IMR-90 (cell line): Measurements from ENCODE around the gene CALU. TPM values are rescaled to one million over a fixed set of nuclear protein-coding genes. Genes with fewer than 3 reads are reported as not detected.

Experiments used
- ATAC-seq: fragments of 200-7000 bp; cut with Tn5 transposase; 2 replicates; pipeline ENCODE4 v1.9.1; 2020; ENCODE audit warnings: low read depth, mild to moderate bottlenecking, moderate library complexity
- BruUV-seq: library from RNA; stranded (reverse); fragments of 400-500 nt; replicated peaks from 2 replicates; lab custom pipeline; 2021; lab: Mats Ljungman, UMichigan
- CTCF ChIA-PET: fragments of 300-600 bp; formaldehyde crosslinking; extraction: SDS; loops from one replicate; lab custom pipeline; 2021; ENCODE audit warnings: antibody characterized with exemption; lab: Yijun Ruan, JAX
- POLR2A ChIA-PET: fragments of 300-600 bp; sonication (Branson Sonifier 250); formaldehyde crosslinking; loops from one replicate; lab custom pipeline; 2022; ENCODE audit warnings: antibody characterized with exemption; ENCODE audit not compliant: unreplicated experiment; lab: Charles Lee
- DNase-seq: peaks from one replicate; pipeline ENCODE4 v3.0.0; 2013
- H2AFZ ChIP-seq: replicated peaks from 2 replicates; pipeline ENCODE3; 2013; ENCODE audit warnings: low read length, mild to moderate bottlenecking; ENCODE audit not compliant: poor library complexity
- H2AK5ac ChIP-seq: 2 replicates; pipeline ENCODE4 v1.6.1; 2013; ENCODE audit warnings: low read depth, low read length, inconsistent platforms
- H2AK9ac ChIP-seq: replicated peaks from 2 replicates; pipeline ENCODE3; 2013; ENCODE audit warnings: mild to moderate bottlenecking, low read depth, low read length, moderate library complexity; ENCODE audit not compliant: poor library complexity
- H2BK120ac ChIP-seq: 2 replicates; pipeline ENCODE4 v1.6.1; 2013; ENCODE audit warnings: low read depth, low read length, inconsistent platforms
- H2BK15ac ChIP-seq: 3 replicates; pipeline ENCODE4 v1.6.1; 2013; ENCODE audit warnings: low read depth, low read length, inconsistent platforms
- H2BK20ac ChIP-seq: 2 replicates; pipeline ENCODE4 v1.6.1; 2013; ENCODE audit warnings: low read depth, mild to moderate bottlenecking, inconsistent platforms, low read length, moderate library complexity
- H2BK5ac ChIP-seq: 2 replicates; pipeline ENCODE4 v1.6.1; 2013; ENCODE audit warnings: mild to moderate bottlenecking, low read depth, low read length, inconsistent platforms; ENCODE audit not compliant: poor library complexity, severe bottlenecking
- H3K14ac ChIP-seq: replicated peaks from 2 replicates; pipeline ENCODE4 v1.6.1; 2013; ENCODE audit warnings: low read depth, low read length, inconsistent platforms
- H3K18ac ChIP-seq: 2 replicates; pipeline ENCODE4 v1.6.1; 2013; ENCODE audit warnings: low read depth, low read length, control low read depth
- H3K23ac ChIP-seq: 2 replicates; pipeline ENCODE4 v1.6.1; 2013; ENCODE audit warnings: low read depth, low read length, inconsistent platforms
- H3K27ac ChIP-seq: 2 replicates; pipeline ENCODE4 v1.5.1; 2013; ENCODE audit warnings: mild to moderate bottlenecking, control low read depth, low read length; ENCODE audit not compliant: insufficient read depth
- H3K27me3 ChIP-seq: 2 replicates; pipeline ENCODE4 v1.6.1; 2013; ENCODE audit warnings: low read length; ENCODE audit not compliant: control insufficient read depth, insufficient read depth
- H3K36me3 ChIP-seq: 2 replicates; pipeline ENCODE4 v1.6.1; 2013; ENCODE audit warnings: low read length, mixed read lengths; ENCODE audit not compliant: control insufficient read depth, insufficient read depth
- H3K4ac ChIP-seq: 2 replicates; pipeline ENCODE4 v1.6.1; 2013; ENCODE audit warnings: low read depth, low read length, inconsistent platforms
- H3K4me1 ChIP-seq: 2 replicates; pipeline ENCODE4 v1.6.1; 2013; ENCODE audit warnings: low read length, mixed read lengths; ENCODE audit not compliant: control insufficient read depth, insufficient read depth
- H3K4me2 ChIP-seq: 2 replicates; pipeline ENCODE4 v1.6.1; 2013; ENCODE audit warnings: low read depth, mild to moderate bottlenecking, control low read depth, low read length, moderate library complexity
- H3K4me3 ChIP-seq: 2 replicates; pipeline ENCODE4 v1.5.1; 2013; ENCODE audit warnings: low read depth, mild to moderate bottlenecking, control low read depth, low read length, moderate library complexity; ENCODE audit not compliant: insufficient read depth
- H3K56ac ChIP-seq: 2 replicates; pipeline ENCODE4 v1.6.1; 2013; ENCODE audit warnings: low read length, inconsistent platforms; ENCODE audit not compliant: insufficient read depth; ENCODE audit errors: extremely low read depth
- H3K79me1 ChIP-seq, 2 experiments: 2 replicates each; pipeline ENCODE4 v1.6.1; 2013; ENCODE audit warnings: low read length in 2 of 2, inconsistent platforms in 1 of 2, low read depth in 1 of 2
- H3K9ac ChIP-seq: 2 replicates; pipeline ENCODE4 v1.6.1; 2013; ENCODE audit warnings: low read depth, low read length, control low read depth
- H3K9me1 ChIP-seq: 2 replicates; pipeline ENCODE4 v1.6.1; 2013; ENCODE audit warnings: low read length, inconsistent platforms; ENCODE audit not compliant: insufficient read depth
- H3K9me3 ChIP-seq: 2 replicates; pipeline ENCODE4 v1.6.1; 2013; ENCODE audit warnings: low read length; ENCODE audit not compliant: control insufficient read depth, insufficient read depth
- H4K20me1 ChIP-seq: 2 replicates; pipeline ENCODE4 v1.6.1; 2013; ENCODE audit warnings: low read length, inconsistent platforms; ENCODE audit not compliant: insufficient read depth
- H4K5ac ChIP-seq: 2 replicates; pipeline ENCODE4 v1.6.1; 2013; ENCODE audit warnings: mild to moderate bottlenecking, low read depth, low read length, control low read depth
- H4K8ac ChIP-seq, 2 experiments: 2 replicates each; pipeline ENCODE4 v1.6.1; 2013; ENCODE audit warnings: low read depth in 2 of 2, low read length in 2 of 2, control low read depth in 1 of 2, inconsistent platforms in 1 of 2
- H4K91ac ChIP-seq: 2 replicates; pipeline ENCODE4 v1.6.1; 2013; ENCODE audit warnings: low read depth, low read length, inconsistent platforms; ENCODE audit not compliant: insufficient read depth
- BHLHE40 ChIP-seq: fragments of 150-350 bp; IDR thresholded peaks from 2 replicates; pipeline ENCODE4 v1.6.1; 2016; ENCODE audit warnings: mild to moderate bottlenecking, low read depth, low read length
- CEBPB ChIP-seq: IDR thresholded peaks from 2 replicates; pipeline ENCODE4 v1.6.1; 2012; ENCODE audit warnings: low read depth, low read length, improper control_type of control experiment
- CHD1 ChIP-seq: IDR thresholded peaks from 2 replicates; pipeline ENCODE4 v1.6.1; 2012; ENCODE audit warnings: low read depth, low read length, improper control_type of control experiment
- FOS ChIP-seq: fragments of 150-350 bp; IDR thresholded peaks from 2 replicates; pipeline ENCODE4 v1.6.1; 2016; ENCODE audit warnings: low read depth, low read length
- MAFK ChIP-seq: IDR thresholded peaks from 2 replicates; pipeline ENCODE4 v1.6.1; 2012; ENCODE audit warnings: low read depth, low read length, improper control_type of control experiment
- MAZ ChIP-seq: IDR thresholded peaks from 2 replicates; pipeline ENCODE4 v1.6.1; 2012; ENCODE audit warnings: low read depth, mild to moderate bottlenecking, low read length, improper control_type of control experiment, moderate library complexity, borderline replicate concordance
- MXI1 ChIP-seq: IDR thresholded peaks from 2 replicates; pipeline ENCODE4 v1.6.1; 2012; ENCODE audit warnings: low read depth, mild to moderate bottlenecking, low read length, moderate library complexity, borderline replicate concordance
- NFE2L2 ChIP-seq: fragments of 150-350 bp; IDR thresholded peaks from 2 replicates; pipeline ENCODE4 v1.6.1; 2016; ENCODE audit warnings: low read depth, mild to moderate bottlenecking, low read length
- POLR2A ChIP-seq: IDR thresholded peaks from 2 replicates; pipeline ENCODE4 v1.6.1; 2012; ENCODE audit warnings: mild to moderate bottlenecking, low read depth, low read length
- RAD21 ChIP-seq: IDR thresholded peaks from 2 replicates; pipeline ENCODE4 v1.6.1; 2012; ENCODE audit warnings: low read length, improper control_type of control experiment
- RFX5 ChIP-seq: IDR thresholded peaks from 2 replicates; pipeline ENCODE4 v1.8.0; 2012; ENCODE audit warnings: low read depth, mild to moderate bottlenecking, low read length, moderate library complexity
- SMC3 ChIP-seq: fragments of 150-350 bp; IDR thresholded peaks from 2 replicates; pipeline ENCODE4 v1.6.1; 2016; ENCODE audit warnings: low read depth, mild to moderate bottlenecking, antibody characterized with exemption, low read length, moderate library complexity
- WGBS, 2 experiments: methylation state at CpG; one replicate each; pipeline versions ENCODE4 v1.1.5 to v1.1.7; 2013; ENCODE audit warnings: missing lambda C conversion rate in 2 of 2; ENCODE audit not compliant: insufficient read length in 1 of 2; ENCODE audit errors: extremely low coverage in 2 of 2; 5-methylcytosine and 5-hydroxymethylcytosine counted together
- dilution Hi-C: fragments of 300-500 bp; cut with HindIII; formaldehyde crosslinking; loops from one replicate; pipeline ENCODE4 v1.14.3; 2018; ENCODE audit warnings: low sequenced_read_pairs; ENCODE audit not compliant: unreplicated experiment
- in situ Hi-C: fragments of 300-500 bp; cut with MboI; formaldehyde crosslinking; loops from 3 replicates; pipeline ENCODE4 v1.14.3; 2019; ENCODE audit warnings: low sequenced_read_pairs, inconsistent platforms, mixed read lengths
- intact Hi-C: fragments of 100-400 bp; cut with micrococcal nuclease; formaldehyde crosslinking; loops from 2 replicates; pipeline ENCODE4 v1.10.0; 2022
- polyA plus RNA-seq, 3 experiments: library from polyadenylated mRNA; depleted of rRNA; stranded (reverse); fragments of >200 nt; gene quantifications; 2 replicates each; pipeline ENCODE4 v1.2.3, GENCODE V29; 2012; ENCODE audit warnings: low replicate concordance in 1 of 3
- total RNA-seq: library from RNA; depleted of rRNA; stranded (reverse); fragments of >200 nt; gene quantifications from 2 replicates; pipeline ENCODE4 v1.2.3, GENCODE V29; 2012
- TF ChIP-seq, protein P1 (sequence below): fragments of 150-350 bp; IDR thresholded peaks from 2 replicates; pipeline ENCODE4 v1.6.1; 2017; ENCODE audit warnings: mild to moderate bottlenecking, antibody characterized with exemption, low read length, low read depth
- TF ChIP-seq, protein P2 (sequence below): conservative IDR thresholded peaks from 2 replicates; pipeline ENCODE4 v1.5.1; 2012; ENCODE audit warnings: mild to moderate bottlenecking, low read depth, low read length, improper control_type of control experiment
- TF ChIP-seq, protein P3 (sequence below): fragments of 150-350 bp; IDR thresholded peaks from 2 replicates; pipeline ENCODE4 v1.6.1; 2016; ENCODE audit warnings: low read depth, mild to moderate bottlenecking, low read length, moderate library complexity, borderline replicate concordance

The CALU gene
- total and polyA plus RNA-seq, 2 of the 4 experiments (the other 2 are of a cell fraction): 421 to 525 TPM

DNA sequence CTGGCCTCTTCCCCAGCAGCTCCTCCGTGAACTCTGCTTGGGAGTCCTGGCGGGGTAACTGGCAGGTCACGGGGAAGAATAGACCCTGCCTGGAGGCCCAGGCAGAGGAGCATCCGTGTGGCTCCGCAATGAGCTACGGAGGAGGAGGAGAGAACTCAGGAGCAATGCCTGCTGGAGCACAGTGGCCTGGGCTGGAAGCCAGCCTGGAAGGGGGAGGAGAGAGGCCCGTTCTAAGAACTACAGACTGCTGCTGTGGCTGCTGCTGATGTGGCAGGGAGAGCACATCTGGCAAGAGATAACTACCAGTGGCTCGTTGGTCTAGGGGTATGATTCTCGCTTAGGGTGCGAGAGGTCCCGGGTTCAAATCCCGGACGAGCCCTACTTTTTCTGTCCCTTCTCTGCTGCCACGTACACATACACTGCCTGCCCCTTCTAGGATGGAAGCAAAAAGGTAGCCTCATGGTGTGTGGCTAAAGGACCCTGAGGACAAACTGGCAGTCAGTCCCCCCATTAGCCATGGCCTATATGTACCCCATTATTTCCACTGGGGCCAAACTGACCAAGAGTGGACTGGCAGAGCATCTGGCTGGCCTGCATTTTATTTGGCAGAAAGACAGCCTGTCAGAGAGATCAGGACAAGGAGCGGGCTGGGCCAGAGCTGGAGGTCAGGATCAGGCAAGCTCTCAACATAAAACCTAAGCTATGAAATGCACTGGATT lies 44.1 kb downstream of the CALU start:
- peak overlapping the region; percentile 0 for H2AK9ac ChIP-seq
- H2AK5ac ChIP-seq: no peak overlapping the region
- WGBS, 2 experiments: 8% methylated on average over 6 of the region's 15 CpGs; no CpG with 5 or more reads in 1 of the 2 experiments
- no peak overlapping the region for H2BK120ac ChIP-seq
- no peak overlapping the region for H4K91ac ChIP-seq
- ChIA-PET CTCF (no interaction called here), POLR2A (no interaction called here)
- H3K14ac ChIP-seq: no peak overlapping the region
- H2BK20ac ChIP-seq: no peak overlapping the region
- peaks cover 4% of the 10 kb centered on the region; the same call in 1 of the 2 replicates for H3K9me1 ChIP-seq
- H4K8ac ChIP-seq: peak overlapping the region in 1 of 2 experiments; percentile 11; a peak in 1 of 4 replicates
- peak overlapping the region; percentile 2; the same call in 1 of the 2 replicates for H3K4me2 ChIP-seq
- TF ChIP-seq RFX5 (no peak), POLR2A (no peak), RAD21 (no peak; the same call in 1 of the 2 replicates), MAFK (no peak), SMC3 (no peak), MAZ (0 out of 2 replicates have a peak, but pooled peaks have one; percentile 18), FOS (peak; percentile 94), NFE2L2 (no peak), CEBPB (0 out of 2 replicates have a peak, but pooled peaks have one; percentile 5), CHD1 (no peak), BHLHE40 (no peak), MXI1 (no peak)
- TF ChIP-seq, protein P1, sequence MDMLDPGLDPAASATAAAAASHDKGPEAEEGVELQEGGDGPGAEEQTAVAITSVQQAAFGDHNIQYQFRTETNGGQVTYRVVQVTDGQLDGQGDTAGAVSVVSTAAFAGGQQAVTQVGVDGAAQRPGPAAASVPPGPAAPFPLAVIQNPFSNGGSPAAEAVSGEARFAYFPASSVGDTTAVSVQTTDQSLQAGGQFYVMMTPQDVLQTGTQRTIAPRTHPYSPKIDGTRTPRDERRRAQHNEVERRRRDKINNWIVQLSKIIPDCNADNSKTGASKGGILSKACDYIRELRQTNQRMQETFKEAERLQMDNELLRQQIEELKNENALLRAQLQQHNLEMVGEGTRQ: no peak; the same call in 1 of the 2 replicates
- TF ChIP-seq, protein P2, sequence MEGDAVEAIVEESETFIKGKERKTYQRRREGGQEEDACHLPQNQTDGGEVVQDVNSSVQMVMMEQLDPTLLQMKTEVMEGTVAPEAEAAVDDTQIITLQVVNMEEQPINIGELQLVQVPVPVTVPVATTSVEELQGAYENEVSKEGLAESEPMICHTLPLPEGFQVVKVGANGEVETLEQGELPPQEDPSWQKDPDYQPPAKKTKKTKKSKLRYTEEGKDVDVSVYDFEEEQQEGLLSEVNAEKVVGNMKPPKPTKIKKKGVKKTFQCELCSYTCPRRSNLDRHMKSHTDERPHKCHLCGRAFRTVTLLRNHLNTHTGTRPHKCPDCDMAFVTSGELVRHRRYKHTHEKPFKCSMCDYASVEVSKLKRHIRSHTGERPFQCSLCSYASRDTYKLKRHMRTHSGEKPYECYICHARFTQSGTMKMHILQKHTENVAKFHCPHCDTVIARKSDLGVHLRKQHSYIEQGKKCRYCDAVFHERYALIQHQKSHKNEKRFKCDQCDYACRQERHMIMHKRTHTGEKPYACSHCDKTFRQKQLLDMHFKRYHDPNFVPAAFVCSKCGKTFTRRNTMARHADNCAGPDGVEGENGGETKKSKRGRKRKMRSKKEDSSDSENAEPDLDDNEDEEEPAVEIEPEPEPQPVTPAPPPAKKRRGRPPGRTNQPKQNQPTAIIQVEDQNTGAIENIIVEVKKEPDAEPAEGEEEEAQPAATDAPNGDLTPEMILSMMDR: no peak
- TF ChIP-seq, protein P3, sequence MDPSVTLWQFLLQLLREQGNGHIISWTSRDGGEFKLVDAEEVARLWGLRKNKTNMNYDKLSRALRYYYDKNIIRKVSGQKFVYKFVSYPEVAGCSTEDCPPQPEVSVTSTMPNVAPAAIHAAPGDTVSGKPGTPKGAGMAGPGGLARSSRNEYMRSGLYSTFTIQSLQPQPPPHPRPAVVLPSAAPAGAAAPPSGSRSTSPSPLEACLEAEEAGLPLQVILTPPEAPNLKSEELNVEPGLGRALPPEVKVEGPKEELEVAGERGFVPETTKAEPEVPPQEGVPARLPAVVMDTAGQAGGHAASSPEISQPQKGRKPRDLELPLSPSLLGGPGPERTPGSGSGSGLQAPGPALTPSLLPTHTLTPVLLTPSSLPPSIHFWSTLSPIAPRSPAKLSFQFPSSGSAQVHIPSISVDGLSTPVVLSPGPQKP: no peak
- no peak overlapping the region for H3K9ac ChIP-seq
- no peak overlapping the region for H3K18ac ChIP-seq
- no peak overlapping the region for H2BK15ac ChIP-seq
- no peaks in the 10 kb centered on the region for H3K79me1 ChIP-seq
- dilution Hi-C loops (no loop called here), intact Hi-C loops (no loop called here), in situ Hi-C loops (no loop called here)
- DNase-seq (peak; percentile 89), ATAC-seq (peak; percentile 95)
- peaks cover 5% of the 10 kb centered on the region; the same call in 1 of the 2 replicates for H4K20me1 ChIP-seq
- no peaks in the 10 kb centered on the region for H3K9me3 ChIP-seq
- H3K4me1 ChIP-seq: peaks cover 6% of the 10 kb centered on the region
- no peak overlapping the region for H3K27ac ChIP-seq
- H4K5ac ChIP-seq: no peak overlapping the region
- H2BK5ac ChIP-seq: no peak overlapping the region
- H2AFZ ChIP-seq: peak overlapping the region; percentile 89
- no peak overlapping the region for H3K23ac ChIP-seq
- BruUV-seq: no TSS peak
- no peak overlapping the region for H3K4me3 ChIP-seq
- no peaks in the 10 kb centered on the region for H3K36me3 ChIP-seq
- no peak overlapping the region for H3K4ac ChIP-seq
- H3K27me3 ChIP-seq: 0 out of 2 replicates have a peak, but pooled peaks cover 2% of the 10 kb centered on the region
- no peak overlapping the region for H3K56ac ChIP-seq
